ENCODE data around the gene MYMX. TPM values are rescaled to one million over a fixed set of nuclear protein-coding genes. Genes with fewer than 3 reads are reported as not detected.

MYMX gene
- total and polyA plus RNA-seq, 2 of the 4 experiments (the other 2 are of a cell fraction) = not detected

DNA sequence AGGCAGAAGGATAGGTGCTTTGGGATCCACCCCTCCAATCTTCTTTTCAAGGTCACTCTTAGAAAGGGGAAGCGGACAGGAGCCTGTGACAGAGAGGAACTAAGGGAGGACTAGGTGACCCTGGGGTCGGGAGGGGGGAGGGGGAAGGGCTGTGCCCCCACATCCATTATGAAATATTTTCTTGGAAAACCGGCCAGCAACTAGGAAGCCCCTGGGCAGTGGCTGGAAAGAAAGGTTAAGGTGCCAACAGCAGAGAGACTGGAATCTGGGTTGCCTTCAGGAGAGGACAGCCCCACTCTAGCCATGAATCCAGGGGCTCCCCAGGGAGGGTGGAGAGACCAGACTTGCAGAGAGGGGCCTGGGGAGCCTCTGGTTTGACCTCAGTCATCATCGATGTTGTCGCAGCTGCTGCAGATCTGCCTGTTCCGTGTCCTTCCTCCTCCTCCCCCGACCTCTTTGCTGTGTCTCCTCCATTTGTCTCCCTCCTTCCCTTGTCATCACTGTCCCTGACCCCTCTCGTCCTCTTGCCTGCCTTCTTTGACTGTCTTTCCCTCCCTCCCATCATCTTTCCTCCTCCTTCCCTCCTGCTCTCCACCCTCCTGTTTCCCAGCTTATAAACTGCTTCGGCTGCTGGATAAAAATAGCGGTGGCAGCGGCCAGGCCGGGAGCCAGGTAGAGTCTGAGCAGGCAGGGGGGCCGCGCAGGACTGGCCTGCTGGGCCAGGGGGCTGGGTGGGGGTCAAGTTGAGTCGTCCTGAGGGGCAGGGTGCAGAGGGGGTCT lies 9.8 kb downstream of the MYMX start:
- Histone ChIP-seq H3K14ac (replicated peaks; ENCODE audit: low read depth, low read length) (no peak overlapping the region), H3K27ac (ENCODE audit: insufficient read depth, low read length) (no peak overlapping the region), H3K4me1 (ENCODE audit: control insufficient read depth, insufficient read depth, low read length) (peaks cover 12% of the 10 kb centered on the region), H3K4me3 (ENCODE audit: insufficient read depth, low read depth, low read length) (no peak overlapping the region), H2BK120ac (ENCODE audit: low read depth, low read length) (no peak overlapping the region), H3K56ac (ENCODE audit: extremely low read depth, insufficient read depth, low read length) (no peak overlapping the region), H3K4ac (ENCODE audit: low read depth, low read length) (no peak overlapping the region), H2BK15ac (ENCODE audit: low read depth, low read length) (no peak overlapping the region), H3K23ac (ENCODE audit: low read depth, low read length) (no peak overlapping the region), H3K9ac (ENCODE audit: low read depth, low read length) (no peak overlapping the region), H3K18ac (ENCODE audit: low read depth, low read length) (no peak overlapping the region), H4K5ac (ENCODE audit: low read depth, low read length) (no peak overlapping the region), H2BK20ac (ENCODE audit: low read depth, low read length) (no peak overlapping the region), H3K9me3 (ENCODE audit: control insufficient read depth, insufficient read depth, low read length) (no peaks in the 10 kb centered on the region), H2AK5ac (ENCODE audit: low read depth, low read length) (no peak overlapping the region), H3K27me3 (ENCODE audit: control insufficient read depth, insufficient read depth, low read length) (no peaks in the 10 kb centered on the region), H4K20me1 (ENCODE audit: insufficient read depth, low read length) (no peaks in the 10 kb centered on the region), H4K8ac (ENCODE audit: low read depth in 2 of 2, low read length in 2 of 2) (no peak overlapping the region), H3K36me3 (ENCODE audit: control insufficient read depth, insufficient read depth, low read length) (no peaks in the 10 kb centered on the region), H3K79me1 (ENCODE audit: low read depth in 1 of 2, low read length in 2 of 2) (peaks cover 0 to 8% of the 10 kb centered on the region in 2 experiments; a peak in 1 of 4 replicates), H2BK5ac (ENCODE audit: low read depth, low read length, poor library complexity, severe bottlenecking) (no peak overlapping the region), H3K4me2 (ENCODE audit: low read depth, low read length) (no peak overlapping the region), H3K9me1 (ENCODE audit: insufficient read depth, low read length) (no peaks in the 10 kb centered on the region), H4K91ac (ENCODE audit: insufficient read depth, low read depth, low read length) (no peak overlapping the region), H2AFZ (replicated peaks; ENCODE audit: low read length, poor library complexity) (peak overlapping the region; percentile 40), H2AK9ac (replicated peaks; ENCODE audit: low read depth, low read length, poor library complexity) (no peak overlapping the region)
- ATAC-seq (ENCODE audit: low read depth) (no peak), DNase-seq (no peak)
- 70% methylated on average over 2 of the region's 15 CpGs; no CpG with 5 or more reads in 1 of the 2 experiments for WGBS, 2 experiments (ENCODE audit: extremely low coverage in 2 of 2, insufficient read length in 1 of 2)
- no TSS peak for BruUV-seq (replicated peaks)
- ChIA-PET POLR2A (ENCODE audit: unreplicated experiment) (no interaction called here), CTCF (no interaction called here)
- TF ChIP-seq, protein P1, sequence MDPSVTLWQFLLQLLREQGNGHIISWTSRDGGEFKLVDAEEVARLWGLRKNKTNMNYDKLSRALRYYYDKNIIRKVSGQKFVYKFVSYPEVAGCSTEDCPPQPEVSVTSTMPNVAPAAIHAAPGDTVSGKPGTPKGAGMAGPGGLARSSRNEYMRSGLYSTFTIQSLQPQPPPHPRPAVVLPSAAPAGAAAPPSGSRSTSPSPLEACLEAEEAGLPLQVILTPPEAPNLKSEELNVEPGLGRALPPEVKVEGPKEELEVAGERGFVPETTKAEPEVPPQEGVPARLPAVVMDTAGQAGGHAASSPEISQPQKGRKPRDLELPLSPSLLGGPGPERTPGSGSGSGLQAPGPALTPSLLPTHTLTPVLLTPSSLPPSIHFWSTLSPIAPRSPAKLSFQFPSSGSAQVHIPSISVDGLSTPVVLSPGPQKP (IDR thresholded peaks at IDR 0.05; ENCODE audit: borderline replicate concordance, low read depth, low read length) = no peak
- TF ChIP-seq BHLHE40 (IDR thresholded peaks at IDR 0.05; ENCODE audit: low read depth, low read length) = no peak
- TF ChIP-seq, protein P2, sequence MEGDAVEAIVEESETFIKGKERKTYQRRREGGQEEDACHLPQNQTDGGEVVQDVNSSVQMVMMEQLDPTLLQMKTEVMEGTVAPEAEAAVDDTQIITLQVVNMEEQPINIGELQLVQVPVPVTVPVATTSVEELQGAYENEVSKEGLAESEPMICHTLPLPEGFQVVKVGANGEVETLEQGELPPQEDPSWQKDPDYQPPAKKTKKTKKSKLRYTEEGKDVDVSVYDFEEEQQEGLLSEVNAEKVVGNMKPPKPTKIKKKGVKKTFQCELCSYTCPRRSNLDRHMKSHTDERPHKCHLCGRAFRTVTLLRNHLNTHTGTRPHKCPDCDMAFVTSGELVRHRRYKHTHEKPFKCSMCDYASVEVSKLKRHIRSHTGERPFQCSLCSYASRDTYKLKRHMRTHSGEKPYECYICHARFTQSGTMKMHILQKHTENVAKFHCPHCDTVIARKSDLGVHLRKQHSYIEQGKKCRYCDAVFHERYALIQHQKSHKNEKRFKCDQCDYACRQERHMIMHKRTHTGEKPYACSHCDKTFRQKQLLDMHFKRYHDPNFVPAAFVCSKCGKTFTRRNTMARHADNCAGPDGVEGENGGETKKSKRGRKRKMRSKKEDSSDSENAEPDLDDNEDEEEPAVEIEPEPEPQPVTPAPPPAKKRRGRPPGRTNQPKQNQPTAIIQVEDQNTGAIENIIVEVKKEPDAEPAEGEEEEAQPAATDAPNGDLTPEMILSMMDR (conservative IDR thresholded peaks at IDR 0.05; ENCODE audit: low read depth, low read length) = no peak
- no peak for TF ChIP-seq POLR2A (IDR thresholded peaks at IDR 0.05; ENCODE audit: low read depth, low read length)
- TF ChIP-seq CEBPB (IDR thresholded peaks at IDR 0.05; ENCODE audit: low read depth, low read length) = no peak
- no peak for TF ChIP-seq NFE2L2 (IDR thresholded peaks at IDR 0.05; ENCODE audit: low read depth, low read length)
- no peak for TF ChIP-seq CHD1 (IDR thresholded peaks at IDR 0.05; ENCODE audit: low read depth, low read length)
- TF ChIP-seq, protein P3, sequence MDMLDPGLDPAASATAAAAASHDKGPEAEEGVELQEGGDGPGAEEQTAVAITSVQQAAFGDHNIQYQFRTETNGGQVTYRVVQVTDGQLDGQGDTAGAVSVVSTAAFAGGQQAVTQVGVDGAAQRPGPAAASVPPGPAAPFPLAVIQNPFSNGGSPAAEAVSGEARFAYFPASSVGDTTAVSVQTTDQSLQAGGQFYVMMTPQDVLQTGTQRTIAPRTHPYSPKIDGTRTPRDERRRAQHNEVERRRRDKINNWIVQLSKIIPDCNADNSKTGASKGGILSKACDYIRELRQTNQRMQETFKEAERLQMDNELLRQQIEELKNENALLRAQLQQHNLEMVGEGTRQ (IDR thresholded peaks at IDR 0.05; ENCODE audit: low read depth, low read length) = no peak
- no peak for TF ChIP-seq MAFK (IDR thresholded peaks at IDR 0.05; ENCODE audit: low read depth, low read length)
- TF ChIP-seq RFX5 (IDR thresholded peaks at IDR 0.05; ENCODE audit: low read depth, low read length) = no peak
- TF ChIP-seq FOS (IDR thresholded peaks at IDR 0.05; ENCODE audit: low read depth, low read length) = no peak
- no peak for TF ChIP-seq SMC3 (IDR thresholded peaks at IDR 0.05; ENCODE audit: low read depth, low read length)
- TF ChIP-seq MAZ (IDR thresholded peaks at IDR 0.05; ENCODE audit: borderline replicate concordance, low read depth, low read length) = no peak
- intact Hi-C loops (cut with micrococcal nuclease) (no loop called here), dilution Hi-C loops (cut with HindIII; ENCODE audit: low sequenced_read_pairs, unreplicated experiment) (no loop called here), in situ Hi-C loops (cut with MboI; ENCODE audit: low sequenced_read_pairs) (no loop called here)

Data from IMR-90 (cell line).